Upper lobe of left lung (tissue), 4 donors: ENCODE results near the gene SOX12.

ENCODE experiments used
- CTCF ChIP-seq, 6 experiments: fragments of 450-650 bp in 4 of 6; fragments of 200-600 bp in 2 of 6; sonication (generic) in 2 of 6; IDR thresholded peaks; one replicate each; pipeline ENCODE4 v1.5.1; 2016 to 2019; ENCODE audit warnings: antibody characterized with exemption in 6 of 6
- EP300 ChIP-seq, 4 donors: sonication (generic); formaldehyde crosslinking; IDR thresholded peaks; one replicate each; pipeline ENCODE4 v1.5.1; 2017; ENCODE audit warnings: antibody characterized with exemption in 4 of 4, control low read depth in 2 of 4
- POLR2A ChIP-seq, 4 donors: fragments of 450-650 bp; IDR thresholded peaks; one replicate each; pipeline ENCODE4 v1.5.1; 2016 to 2017; ENCODE audit warnings: antibody characterized with exemption in 4 of 4, mild to moderate bottlenecking in 2 of 4
- POLR2AphosphoS5 ChIP-seq, 2 donors: sonication (generic); formaldehyde crosslinking; IDR thresholded peaks; one replicate each; pipeline ENCODE4 v1.5.1; 2017; ENCODE audit warnings: antibody characterized with exemption in 2 of 2

DNA sequence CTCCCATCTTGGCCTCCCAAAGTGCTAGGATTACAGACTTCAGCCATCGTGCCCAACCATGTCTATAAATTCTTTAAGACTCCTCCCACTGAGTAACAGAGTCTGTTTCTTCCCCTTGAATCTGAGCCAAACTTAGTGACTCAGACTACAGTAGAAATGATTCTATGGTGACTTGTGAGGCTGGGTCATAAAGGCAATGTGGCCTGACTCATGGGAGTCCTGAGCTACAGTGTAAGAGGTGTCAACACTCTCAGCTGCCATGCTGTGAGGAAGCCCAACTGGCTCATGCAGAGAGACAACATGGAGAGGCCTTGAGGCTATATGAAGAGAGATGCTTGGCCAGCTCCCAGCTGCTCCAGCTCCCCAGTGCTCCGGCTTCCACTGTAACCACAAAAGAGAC is 16.3 kb downstream of the SOX12 start:
- TF ChIP-seq CTCF (IDR thresholded peaks at IDR 0.05) (no peak), POLR2A (IDR thresholded peaks at IDR 0.05) (no peak), EP300 (IDR thresholded peaks at IDR 0.05) (no peak), POLR2AphosphoS5 (IDR thresholded peaks at IDR 0.05) (no peak)
